GM12878 (cell line): ENCODE results near the gene EPB41L4B.

Experiments used
- ATF7 ChIP-seq: fragments of 450-650 bp; IDR thresholded peaks from 2 replicates; pipeline ENCODE4 v1.6.1; 2016; ENCODE audit warnings: low read depth, mild to moderate bottlenecking
- NFYB ChIP-seq: IDR thresholded peaks from 2 replicates; pipeline ENCODE4 v1.6.1; 2011; ENCODE audit warnings: low read depth, mild to moderate bottlenecking, low read length, improper control_type of control experiment, moderate library complexity; ENCODE audit not compliant: insufficient read depth
- POLR2A ChIP-seq: IDR thresholded peaks from 2 replicates; pipeline ENCODE4 v1.6.1; 2011; ENCODE audit warnings: low read depth, mild to moderate bottlenecking, low read length
- RFX5 ChIP-seq: IDR thresholded peaks from 2 replicates; pipeline ENCODE4 v1.6.1; 2011; ENCODE audit warnings: low read depth, low read length, improper control_type of control experiment
- TF ChIP-seq, protein P1 (sequence below): fragments of 450-650 bp; IDR thresholded peaks from 2 replicates; pipeline ENCODE4 v1.6.1; 2018; ENCODE audit warnings: borderline replicate concordance, mild to moderate bottlenecking; ENCODE audit not compliant: partially characterized antibody
- TF ChIP-seq, protein P2 (sequence below), 3 experiments: IDR thresholded peaks in 2 of 3; conservative IDR thresholded peaks in 1 of 3; 2 replicates each; pipeline ENCODE4 v1.5.1; 2011; ENCODE audit warnings: low read depth in 3 of 3, low read length in 3 of 3, mild to moderate bottlenecking in 3 of 3, control low read depth in 2 of 3, moderate library complexity in 2 of 3, inconsistent platforms in 1 of 3, mixed read lengths in 1 of 3; ENCODE audit not compliant: control insufficient read depth in 2 of 3, insufficient read depth in 1 of 3; ENCODE audit errors: extremely low read depth in 1 of 3

DNA sequence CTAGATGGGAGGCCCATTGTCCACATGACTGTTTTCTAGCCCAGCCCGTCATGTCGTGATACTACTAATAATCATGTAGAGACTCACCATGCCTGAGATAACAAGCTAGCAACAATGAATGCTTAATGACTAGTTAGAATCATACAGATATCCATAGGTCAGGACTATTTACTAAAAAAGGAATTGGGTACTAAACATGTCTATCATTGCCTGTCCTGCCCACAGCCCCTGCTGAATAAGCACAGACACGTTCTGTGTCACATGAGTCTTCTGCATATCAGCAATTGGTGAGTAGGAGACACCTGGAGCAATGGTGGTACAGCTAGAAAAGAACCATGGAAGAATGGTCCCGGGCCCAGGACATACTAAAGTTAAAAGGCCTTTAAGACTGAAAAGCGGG is 171.8 kb downstream of the EPB41L4B start:
- TF ChIP-seq POLR2A (no peak), ATF7 (no peak), RFX5 (no peak), NFYB (no peak)
- TF ChIP-seq, protein P1, sequence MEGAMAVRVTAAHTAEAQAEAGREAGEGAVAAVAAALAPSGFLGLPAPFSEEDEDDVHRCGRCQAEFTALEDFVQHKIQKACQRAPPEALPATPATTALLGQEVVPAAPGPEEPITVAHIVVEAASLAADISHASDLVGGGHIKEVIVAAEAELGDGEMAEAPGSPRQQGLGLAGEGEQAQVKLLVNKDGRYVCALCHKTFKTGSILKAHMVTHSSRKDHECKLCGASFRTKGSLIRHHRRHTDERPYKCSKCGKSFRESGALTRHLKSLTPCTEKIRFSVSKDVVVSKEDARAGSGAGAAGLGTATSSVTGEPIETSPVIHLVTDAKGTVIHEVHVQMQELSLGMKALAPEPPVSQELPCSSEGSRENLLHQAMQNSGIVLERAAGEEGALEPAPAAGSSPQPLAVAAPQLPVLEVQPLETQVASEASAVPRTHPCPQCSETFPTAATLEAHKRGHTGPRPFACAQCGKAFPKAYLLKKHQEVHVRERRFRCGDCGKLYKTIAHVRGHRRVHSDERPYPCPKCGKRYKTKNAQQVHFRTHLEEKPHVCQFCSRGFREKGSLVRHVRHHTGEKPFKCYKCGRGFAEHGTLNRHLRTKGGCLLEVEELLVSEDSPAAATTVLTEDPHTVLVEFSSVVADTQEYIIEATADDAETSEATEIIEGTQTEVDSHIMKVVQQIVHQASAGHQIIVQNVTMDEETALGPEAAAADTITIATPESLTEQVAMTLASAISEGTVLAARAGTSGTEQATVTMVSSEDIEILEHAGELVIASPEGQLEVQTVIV: no peak
- TF ChIP-seq, protein P2, sequence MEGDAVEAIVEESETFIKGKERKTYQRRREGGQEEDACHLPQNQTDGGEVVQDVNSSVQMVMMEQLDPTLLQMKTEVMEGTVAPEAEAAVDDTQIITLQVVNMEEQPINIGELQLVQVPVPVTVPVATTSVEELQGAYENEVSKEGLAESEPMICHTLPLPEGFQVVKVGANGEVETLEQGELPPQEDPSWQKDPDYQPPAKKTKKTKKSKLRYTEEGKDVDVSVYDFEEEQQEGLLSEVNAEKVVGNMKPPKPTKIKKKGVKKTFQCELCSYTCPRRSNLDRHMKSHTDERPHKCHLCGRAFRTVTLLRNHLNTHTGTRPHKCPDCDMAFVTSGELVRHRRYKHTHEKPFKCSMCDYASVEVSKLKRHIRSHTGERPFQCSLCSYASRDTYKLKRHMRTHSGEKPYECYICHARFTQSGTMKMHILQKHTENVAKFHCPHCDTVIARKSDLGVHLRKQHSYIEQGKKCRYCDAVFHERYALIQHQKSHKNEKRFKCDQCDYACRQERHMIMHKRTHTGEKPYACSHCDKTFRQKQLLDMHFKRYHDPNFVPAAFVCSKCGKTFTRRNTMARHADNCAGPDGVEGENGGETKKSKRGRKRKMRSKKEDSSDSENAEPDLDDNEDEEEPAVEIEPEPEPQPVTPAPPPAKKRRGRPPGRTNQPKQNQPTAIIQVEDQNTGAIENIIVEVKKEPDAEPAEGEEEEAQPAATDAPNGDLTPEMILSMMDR (IDR thresholded peaks at IDR 0.05 in 2 of 3, conservative IDR thresholded peaks at IDR 0.05 in 1 of 3; ENCODE audit: control insufficient read depth in 2 of 3, extremely low read depth in 1 of 3, insufficient read depth in 1 of 3, low read depth in 3 of 3, low read length in 3 of 3): no peak
